GM21526 (cell line): ENCODE measurements around the gene PAX8.
"Not testable (repeated sequence)": the region's sequence is repeated elsewhere in the genome, so short reads cannot be mapped to it uniquely, and the experiment has no call there.

ENCODE experiments used
- ATAC-seq: cut with Tn5 transposase; IDR thresholded peaks from one replicate; pipeline ENCODE4 v1.9.1; 2021; ENCODE audit warnings: moderate library complexity; ENCODE audit not compliant: unreplicated experiment, low FRiP score

The PAX8 gene

DNA sequence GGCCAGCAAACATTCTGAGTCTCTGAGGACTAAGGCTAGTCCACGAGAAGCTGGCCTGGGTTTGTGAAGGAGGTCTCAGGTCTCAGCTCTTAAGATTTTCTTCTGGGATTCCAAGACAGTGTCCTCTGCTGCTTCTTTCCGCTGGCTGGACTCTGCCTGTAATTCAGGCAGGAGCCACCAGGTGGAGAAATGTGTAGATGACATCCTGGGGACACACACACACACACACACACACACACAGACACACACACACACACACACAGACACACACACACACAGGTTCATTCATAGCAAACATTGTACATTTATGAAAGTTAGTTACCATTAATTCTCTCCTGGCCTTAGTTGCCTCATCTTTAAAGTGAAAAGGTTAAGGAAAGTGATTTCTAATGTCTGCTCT lies 18.9 kb upstream of the PAX8 start:
- ATAC-seq, result not testable (repeated sequence)

DNA sequence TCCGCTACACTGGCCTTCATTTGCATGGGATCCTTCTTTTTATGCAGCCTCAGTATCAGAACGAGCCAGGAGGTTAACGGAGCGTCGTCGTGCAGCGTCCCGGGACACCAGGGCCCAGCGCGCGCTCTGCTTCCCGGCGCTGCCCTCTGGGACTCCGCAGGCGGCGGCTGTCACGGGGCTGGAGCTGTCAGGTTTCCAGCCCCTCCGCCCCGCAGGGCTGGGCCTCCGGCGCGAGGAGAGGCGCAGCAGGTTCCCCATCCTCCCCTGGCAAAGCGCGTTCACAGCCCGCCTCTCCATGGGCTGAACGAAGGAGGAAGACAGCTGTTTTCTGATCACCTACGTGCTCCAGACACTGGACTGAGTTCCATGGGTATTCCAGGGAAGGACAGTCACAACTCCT lies 12.5 kb upstream of the PAX8 start:
- no peak for ATAC-seq

DNA sequence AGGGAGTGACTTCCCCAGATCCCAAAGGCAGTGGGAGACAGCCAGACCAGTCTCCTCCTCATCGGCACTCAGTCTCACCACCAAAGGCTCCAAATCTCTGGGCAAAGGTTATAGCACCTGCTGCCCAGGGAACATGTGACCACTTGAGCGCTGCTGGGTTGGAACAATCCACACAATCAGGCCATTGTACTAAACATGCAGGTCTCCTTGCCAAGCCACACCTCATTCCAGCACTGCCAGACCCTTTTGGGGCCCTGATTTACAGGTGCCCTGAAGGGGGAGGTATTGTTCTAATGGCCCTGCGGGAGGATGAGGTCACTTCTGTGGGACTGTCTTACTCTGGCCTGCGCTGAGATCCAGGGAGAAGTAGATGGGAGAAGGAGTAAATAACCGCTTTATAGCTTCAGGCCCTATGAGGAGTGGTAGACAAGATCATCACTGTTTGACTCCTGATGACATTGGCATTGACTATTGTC lies 10.0 kb upstream of the PAX8 start:
- not testable (repeated sequence) for ATAC-seq

DNA sequence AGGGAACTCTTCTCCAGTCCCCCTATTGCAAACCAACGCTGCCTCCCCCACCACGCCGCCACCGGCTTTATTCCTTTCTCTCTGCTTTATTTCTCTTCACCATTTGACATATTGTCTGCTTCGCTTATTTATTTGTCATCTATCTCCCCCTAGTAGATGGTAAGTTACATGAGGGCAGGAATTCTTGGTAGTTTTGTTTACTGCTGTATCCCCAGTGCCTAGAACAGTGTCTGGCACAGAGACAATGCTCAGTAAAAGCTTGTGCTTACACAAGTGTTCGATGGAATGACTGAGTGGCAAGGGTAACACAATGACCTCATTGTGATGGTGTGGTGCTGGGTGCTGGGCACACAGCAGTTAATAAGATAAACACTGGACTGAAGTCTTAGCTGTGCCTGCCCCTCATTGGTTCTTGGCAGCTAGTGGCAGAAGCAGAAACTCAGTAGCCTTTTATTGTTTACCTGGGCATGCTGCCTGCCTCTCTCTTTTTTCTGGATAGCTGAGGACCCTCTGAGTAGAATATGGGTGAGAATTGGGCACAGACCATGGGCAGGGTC lies 9.5 kb upstream of the PAX8 start:
- not testable (repeated sequence) for ATAC-seq

DNA sequence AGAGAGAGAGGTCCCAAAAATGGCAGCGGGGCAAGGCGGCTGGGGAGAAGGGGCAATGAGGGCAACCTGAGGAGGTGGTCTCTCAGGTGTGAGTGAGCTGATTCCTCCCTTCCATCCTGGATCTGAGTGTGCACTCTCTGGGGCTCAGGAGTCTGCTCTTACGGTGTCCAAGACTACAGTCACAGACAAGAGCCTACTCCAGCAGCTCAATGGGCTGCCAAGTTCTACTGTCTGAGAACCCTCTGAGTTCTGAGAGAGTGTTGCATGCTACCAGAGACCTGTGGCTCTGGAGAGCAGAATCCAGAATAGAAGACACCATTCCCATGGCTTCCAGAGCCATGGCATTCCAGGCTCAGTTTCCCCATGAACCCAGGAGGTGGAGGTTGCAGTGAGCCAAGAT lies 7.1 kb upstream of the PAX8 start:
- ATAC-seq, result no peak

DNA sequence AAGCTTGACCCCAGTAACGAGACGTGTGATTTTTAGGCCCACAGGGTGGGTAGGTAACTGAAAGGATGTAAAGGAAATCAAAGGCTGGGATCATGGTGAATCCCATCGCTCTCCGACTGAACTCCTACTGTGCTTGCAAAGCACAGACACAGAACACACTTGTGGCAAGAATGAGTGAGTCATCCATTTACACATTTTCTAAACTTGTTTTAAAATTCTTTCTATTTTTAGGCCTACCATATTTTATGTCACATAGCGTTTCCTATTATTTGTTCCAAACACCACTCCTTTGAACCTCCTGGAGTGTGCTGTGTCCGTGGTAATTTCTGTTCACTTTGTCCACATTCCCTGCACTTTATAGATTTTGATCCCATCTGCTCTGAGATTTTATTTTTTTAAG lies 6.3 kb upstream of the PAX8 start:
- ATAC-seq, result not testable (repeated sequence)

DNA sequence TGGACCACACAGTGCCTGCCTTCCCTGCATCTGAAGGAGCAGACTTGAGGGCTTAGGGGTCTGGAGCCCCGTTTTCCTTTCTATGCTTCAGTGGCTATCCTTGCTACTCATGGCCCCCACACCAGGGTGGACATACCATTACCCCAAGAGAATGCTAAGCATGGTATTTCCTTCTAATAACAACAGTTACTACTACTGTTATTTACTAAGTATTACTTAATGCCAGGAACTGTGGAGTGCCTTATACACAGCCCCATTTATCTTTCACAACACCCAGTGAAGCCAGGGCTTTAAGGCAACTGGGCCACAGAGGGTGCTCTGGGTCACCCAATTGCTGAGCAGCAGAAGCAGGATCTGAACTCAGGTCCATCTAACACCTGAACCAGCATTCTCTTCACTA lies 5.8 kb upstream of the PAX8 start:
- no peak for ATAC-seq

DNA sequence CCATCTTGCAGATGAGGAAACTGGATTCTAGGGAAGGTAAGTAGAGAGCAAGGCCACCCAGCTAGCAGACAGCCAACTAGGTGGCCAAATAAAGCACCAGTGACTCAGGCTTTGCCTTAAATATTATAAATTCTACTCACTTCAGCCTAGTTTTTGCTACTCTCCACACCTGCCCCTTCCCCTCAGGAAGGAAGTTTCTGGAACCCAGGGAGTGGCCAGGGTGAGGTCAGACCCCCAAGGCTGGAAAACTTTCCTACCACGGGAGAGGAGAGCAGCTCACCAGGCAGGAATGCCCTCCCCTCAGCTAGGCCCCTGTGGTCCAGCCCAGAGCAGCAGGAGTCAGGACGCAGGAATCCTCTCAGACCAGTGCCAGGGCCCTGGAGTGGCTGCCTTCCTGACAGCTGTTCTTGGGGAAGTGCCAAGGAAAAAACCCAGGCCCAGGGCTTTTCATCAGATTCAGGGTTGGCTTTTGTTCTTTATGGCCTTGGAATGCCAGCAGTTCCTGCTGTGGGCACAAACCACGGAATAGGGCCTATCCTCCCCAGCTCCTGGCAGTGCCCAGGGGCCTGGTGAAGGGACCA lies 5.1 kb upstream of the PAX8 start:
- ATAC-seq, result no peak

DNA sequence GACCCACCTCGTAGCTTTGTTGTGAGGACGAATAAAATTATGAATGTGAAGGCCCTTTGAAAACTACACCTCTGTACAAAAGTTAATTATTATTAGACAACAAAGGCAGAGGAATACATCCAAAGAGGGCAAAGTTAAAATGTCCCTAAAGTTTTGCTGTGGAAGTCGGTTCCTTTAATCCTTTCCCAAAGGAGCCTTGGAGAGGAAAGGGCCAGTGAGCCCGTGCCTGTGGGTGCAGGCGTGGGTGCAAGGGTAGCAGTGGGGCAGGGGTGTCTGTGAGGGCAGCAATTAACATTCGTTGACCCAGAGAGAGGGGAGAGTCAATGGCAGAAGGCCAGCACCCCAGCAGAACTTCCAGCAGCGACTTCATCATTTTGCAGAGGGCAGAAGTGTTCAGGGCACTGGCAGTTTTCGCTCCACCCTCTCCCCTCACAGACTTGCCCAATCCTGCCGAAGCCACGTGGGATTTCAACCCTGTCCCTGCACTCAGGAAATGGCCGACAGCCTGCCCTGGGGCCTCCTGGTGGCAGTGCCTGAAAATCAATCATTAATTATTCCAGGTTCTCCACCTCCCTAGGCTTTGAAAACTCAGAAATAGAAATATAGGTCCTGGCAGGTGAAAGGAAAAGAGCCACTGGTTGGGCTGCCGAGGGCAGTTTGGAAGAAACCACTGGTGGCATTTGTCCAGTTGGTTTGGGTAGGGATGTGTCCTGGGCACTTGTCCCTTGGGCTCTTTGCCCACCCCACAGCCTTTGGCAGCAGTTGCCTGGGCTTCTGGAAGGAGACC lies 4.2 kb upstream of the PAX8 start:
- no peak for ATAC-seq

DNA sequence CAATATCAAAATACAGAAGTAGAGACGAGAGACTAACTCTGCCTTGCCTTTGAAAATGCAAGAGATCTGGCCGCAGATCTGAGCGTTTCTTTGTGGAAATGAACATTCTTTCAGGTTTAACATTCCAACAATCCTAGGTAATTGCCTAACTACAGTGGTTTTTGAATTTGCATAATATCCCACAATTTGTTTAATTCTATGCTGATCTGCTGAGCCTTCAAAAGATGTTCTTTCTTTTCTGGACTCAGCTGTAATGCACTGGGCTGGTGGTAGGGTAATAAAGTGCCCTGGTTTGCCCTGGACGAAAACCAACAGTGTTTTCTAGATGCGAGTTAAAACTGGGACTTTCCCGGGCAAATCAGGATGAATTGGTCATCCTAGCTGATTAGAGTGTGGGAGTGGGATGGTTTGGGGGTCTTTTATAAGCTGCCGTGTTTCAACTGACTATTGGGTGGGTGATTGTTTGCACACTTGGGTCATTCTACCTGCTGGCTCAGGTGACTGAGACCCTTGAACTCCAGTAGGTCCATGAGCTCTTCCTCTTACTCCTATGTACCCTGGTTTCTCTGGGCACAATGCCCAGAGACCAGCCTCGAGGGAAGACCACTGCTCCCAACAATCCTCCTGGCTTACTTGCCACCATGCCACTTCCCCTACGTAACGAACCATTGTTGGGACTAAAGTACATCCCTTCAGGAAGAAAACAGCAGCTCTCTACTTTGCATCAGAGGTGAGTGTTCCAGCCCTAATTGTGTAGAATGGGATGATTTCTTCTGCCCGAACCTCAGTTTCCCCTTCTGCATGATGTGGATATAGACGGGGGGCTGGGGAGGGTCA lies 3.4 kb upstream of the PAX8 start:
- no peak for ATAC-seq

DNA sequence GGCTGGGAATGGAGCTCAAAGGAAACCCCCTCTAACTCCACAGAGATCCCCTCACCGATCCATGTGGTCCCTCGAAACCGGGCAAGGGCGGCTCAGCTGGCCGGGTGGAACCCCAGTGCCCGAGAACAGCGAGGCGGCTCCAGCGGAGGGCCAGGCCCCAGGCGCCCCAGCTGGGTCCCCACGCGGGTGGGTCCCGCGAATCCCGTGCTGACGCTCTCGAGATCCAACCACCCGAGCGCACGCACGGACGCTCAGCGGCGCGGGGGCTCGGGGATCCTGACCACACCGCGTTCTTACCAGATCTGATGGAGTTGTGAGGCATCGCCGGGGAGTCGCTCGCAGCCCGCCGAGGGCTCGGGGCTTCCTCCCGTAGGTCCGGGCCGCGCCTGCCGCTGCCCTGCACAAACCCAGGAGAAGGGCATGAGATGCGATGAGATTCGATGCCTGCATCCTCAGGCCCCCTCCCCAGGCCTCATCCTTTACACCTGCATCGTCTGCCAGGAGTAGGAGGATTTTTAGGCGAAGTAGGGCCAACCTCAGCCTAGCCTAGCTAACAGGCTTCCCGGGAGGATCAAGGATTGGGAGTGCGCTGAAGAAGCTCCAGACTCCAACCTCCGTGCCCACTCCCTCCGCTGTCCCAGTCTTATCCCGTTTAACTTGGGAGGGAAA lies 514 bp downstream of the PAX8 start:
- no peak for ATAC-seq

DNA sequence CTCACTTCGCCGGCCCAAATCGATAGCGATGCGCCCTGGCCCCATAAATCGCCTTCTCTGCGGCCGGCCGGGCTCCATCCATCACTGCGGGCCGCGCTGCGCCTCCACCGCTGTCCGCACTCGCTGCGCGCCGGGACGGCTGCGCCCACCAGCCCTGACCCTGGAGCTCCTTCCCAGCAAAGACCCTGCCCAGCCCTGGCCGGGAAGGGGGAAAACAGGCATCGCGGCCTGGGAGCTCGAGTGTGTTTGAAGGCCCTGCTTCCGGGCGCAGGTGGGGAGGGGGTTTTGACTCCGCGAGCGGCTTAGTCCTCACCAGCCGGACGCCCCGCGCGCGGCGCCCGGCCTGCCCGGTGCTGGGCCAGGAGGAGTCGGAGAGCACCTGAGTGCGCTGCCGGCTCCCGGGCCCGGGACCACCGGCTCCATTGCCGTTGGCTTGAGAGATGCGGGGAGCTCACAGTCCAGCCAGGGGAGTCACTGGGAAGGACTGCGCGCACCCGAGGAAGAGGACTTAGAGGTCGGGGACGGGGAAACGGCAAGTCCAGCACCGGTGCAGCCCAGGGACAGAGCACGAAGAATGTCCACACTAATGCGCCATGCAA lies 1.1 kb downstream of the PAX8 start:
- ATAC-seq, result no peak

DNA sequence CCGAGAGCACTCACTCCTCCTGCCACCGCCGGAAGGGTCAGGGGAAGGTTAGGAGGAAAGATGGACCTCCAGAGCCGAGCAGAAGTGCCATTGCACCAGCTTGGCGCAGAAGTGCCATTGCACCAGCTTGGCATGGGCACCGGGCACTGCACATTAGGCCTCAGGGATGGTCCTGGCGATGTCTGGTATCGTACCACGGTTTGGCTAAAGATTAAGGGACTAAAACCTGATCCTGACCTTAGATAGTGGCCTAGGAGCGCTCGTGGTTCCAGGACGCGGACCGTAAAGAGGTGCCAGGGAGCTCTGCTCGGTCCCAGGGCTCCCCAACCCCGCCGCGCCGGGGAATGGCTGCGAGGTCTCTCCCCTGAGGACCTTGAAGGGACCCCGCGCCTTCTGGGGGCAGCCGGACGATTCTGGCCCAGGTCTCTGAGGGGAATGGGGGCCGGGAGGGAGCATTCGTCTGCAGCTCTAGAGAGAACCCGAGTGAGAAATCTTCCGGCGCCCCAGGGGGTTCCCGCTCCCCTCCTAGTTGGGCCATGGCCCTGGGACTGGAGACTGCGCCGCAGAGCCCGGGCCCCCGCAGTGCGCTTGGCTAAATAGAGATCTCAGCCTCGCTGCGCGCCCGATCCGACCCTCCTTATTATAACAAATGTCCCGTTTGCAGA lies 1.8 kb downstream of the PAX8 start:
- no peak for ATAC-seq

DNA sequence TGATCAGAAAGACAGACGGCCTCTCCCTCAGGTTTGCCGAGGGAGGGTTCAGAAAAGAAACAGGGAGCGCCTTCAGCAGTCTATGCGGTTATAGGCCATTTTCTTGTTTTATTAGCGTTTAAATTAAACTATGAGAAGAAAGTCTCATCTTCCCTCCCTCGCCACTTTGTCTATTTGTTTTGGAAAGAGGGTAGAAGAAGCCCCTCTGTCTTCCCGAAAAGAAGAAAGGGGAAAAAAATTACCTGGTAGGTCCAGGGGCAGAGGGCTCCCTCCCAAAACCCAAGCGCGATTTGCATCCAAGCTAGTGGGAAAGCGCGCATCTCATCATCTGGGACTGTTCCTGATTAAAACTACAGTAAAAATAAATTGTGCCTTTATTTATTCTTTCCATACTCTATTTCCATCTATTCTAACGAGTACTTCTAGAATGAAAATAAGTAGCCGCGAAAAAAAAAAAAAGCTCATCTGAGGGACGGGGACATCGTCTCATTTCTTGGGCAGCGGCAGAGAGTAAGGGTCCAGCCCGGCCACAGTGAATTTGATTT lies 2.4 kb downstream of the PAX8 start:
- no peak for ATAC-seq

DNA sequence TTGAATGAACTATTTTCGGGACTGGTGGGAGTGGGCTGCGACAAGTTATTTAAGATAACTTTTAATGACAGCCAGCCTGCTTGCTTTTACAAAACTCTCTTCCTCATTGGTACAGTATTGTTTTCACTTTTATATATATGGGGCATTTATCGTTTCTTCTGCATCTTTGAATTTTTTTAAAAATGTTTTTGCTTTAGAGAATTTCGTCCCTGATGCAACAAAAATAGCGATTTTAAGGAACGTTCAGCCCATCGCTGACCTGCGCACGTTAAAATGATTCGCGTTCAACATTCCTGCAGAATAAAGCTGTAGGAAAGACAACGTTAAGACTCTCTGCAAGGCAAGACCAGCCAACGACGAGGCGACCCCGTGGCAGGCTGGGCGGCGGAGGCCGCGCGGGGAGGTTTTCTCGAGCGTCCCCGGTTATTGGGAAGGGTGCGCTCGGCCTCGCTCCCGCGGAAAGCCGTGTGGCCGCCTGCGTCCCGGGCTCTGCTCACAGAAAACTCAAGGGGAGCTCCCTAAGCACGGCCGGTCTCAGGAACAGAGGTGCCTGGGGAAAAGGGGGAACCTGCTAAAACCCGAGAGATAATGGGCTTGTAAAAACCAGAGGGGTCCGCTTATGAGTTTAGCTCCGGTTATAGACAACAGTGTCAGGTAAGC lies 3.0 kb downstream of the PAX8 start:
- no peak for ATAC-seq

DNA sequence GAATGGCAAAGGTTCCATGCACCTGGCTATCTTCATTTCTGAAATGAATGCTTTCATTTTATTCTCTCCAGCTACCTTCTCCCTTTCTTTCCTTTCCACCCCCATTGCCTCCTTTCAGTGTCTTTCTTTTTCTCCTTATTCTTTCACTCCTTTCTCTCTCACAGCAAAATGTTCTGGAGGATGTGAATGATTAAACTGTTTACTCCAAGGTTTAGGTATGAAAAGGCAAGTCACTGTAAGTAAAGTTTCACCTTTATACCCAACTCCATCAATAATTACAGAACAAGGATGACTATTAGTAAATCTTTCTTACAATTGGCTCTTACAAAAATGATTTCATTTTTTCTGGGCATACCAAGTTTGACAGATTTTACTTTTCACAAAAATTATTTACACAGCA lies 4.3 kb downstream of the PAX8 start:
- ATAC-seq, result no peak

DNA sequence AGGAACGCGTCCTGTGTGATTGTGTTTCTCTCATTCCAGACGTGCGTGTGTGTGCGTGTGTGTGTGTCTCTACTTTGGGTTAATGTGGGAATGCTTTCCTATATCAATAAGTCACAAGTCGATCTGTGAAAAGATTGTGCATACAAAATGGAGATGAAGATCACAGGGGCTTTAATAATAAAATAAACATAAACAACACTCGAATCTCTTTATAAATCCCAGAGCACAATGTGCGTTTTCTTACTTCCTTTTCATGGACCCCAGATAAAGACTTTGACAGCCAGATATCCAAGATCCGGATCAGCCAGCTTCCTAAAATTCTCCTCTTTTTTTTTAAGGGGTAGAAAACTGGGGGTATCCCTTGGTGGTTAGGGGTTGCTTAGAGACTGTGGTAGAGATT lies 4.7 kb downstream of the PAX8 start:
- ATAC-seq, result no peak

DNA sequence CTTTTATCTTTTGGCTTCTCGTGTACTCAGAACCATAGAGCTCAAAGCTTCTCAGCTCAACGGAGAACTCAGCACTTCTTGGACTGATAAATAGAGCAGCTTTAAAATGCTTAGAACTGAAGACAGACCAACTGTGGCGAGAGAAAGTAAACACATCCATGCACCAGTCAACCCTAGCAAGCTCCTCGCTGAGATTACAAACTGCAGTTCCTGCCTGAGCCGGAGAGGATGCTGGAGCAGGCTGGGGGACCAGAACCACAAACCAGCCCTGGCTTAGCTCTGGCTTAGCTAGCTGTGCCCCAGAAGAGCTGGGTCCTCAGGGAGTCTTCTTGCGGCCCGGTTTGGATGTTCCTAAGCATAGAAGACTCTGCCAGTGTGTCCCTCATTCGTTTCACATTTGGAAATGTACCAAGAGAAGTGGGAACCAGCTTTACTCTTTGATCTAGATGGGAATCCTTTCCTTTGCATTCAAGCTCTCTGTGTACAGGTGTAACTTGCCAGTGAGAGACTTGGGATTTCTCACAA lies 5.6 kb downstream of the PAX8 start:
- no peak for ATAC-seq

DNA sequence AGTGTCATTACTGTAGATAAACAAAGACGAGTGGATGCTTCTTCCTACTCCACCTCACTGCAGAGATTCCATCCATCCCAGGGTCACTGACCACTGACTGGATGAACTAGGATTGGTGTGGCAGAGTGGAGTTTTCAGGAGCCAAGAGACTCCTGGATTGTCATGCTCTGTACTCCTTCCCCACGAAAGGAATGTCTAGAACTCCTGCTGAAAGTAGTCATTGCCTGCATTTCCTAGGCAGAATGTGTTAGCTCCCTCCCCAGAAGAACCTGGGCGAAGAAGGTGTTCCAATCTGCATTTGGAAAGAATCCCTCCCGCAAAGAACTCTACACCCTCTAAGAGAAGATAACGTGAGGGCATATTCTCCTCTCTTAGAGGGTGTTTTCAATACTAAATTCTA lies 6.2 kb downstream of the PAX8 start:
- no peak for ATAC-seq
